IPS-11a (cell line): Measurements from ENCODE around the gene PHOSPHO1.
"Not testable (repeated sequence)": the region's sequence is repeated elsewhere in the genome, so short reads cannot be mapped to it uniquely, and the experiment has no call there.

Experiments
- H3K4me3 ChIP-seq: one replicate; pipeline ENCODE4 v1.5.1; 2013; ENCODE audit warnings: low read depth, low read length, control low read depth

The PHOSPHO1 gene

GRCh38 chr17:49193513-49194296, 36.9 kb downstream of the PHOSPHO1 start:
- peak overlapping the region; percentile 86 for H3K4me3 ChIP-seq

GRCh38 chr17:49191917-49192741, 38.5 kb downstream of the PHOSPHO1 start:
- H3K4me3 ChIP-seq, result peak overlapping the region; percentile 86

GRCh38 chr17:49191409-49191916, 39.1 kb downstream of the PHOSPHO1 start:
- H3K4me3 ChIP-seq, result peak overlapping the region; percentile 86

- no peak overlapping the region for H3K4me3 ChIP-seq
Measured at GRCh38 chr17:49190932-49191331, 39.7 kb downstream of the PHOSPHO1 start.

GRCh38 chr17:49187301-49187700, 43.3 kb downstream of the PHOSPHO1 start:
- H3K4me3 ChIP-seq, result no peak overlapping the region

- not testable (repeated sequence) for H3K4me3 ChIP-seq
Measured at GRCh38 chr17:49185381-49185780, 45.2 kb downstream of the PHOSPHO1 start.

- not testable (repeated sequence) for H3K4me3 ChIP-seq
Measured at GRCh38 chr17:49184522-49184921, 46.1 kb downstream of the PHOSPHO1 start.

GRCh38 chr17:49183801-49184200, 46.8 kb downstream of the PHOSPHO1 start:
- no peak overlapping the region for H3K4me3 ChIP-seq

- H3K4me3 ChIP-seq, result no peak overlapping the region
Measured at GRCh38 chr17:49183341-49183740, 47.2 kb downstream of the PHOSPHO1 start.

- no peak overlapping the region for H3K4me3 ChIP-seq
Measured at GRCh38 chr17:49180998-49181635, 49.5 kb downstream of the PHOSPHO1 start.

GRCh38 chr17:49180303-49180702, 50.3 kb downstream of the PHOSPHO1 start:
- H3K4me3 ChIP-seq, result no peak overlapping the region

- H3K4me3 ChIP-seq, result not testable (repeated sequence)
Measured at GRCh38 chr17:49175978-49176377, 54.6 kb downstream of the PHOSPHO1 start.
